GM19324 (cell line): ENCODE data around the gene EBI3.
"Not testable (repeated sequence)": the region's sequence is repeated elsewhere in the genome, so short reads cannot be mapped to it uniquely, and the experiment has no call there.

Experiments used
- ATAC-seq: cut with Tn5 transposase; IDR thresholded peaks from one replicate; pipeline ENCODE4 v1.9.1; 2021; ENCODE audit warnings: mild to moderate bottlenecking, moderate library complexity; ENCODE audit not compliant: unreplicated experiment, low FRiP score

The EBI3 gene

GRCh38 chr19:4274321-4274686, 45.0 kb downstream of the EBI3 start:
- ATAC-seq, result not testable (repeated sequence)

GRCh38 chr19:4277191-4277696, 47.9 kb downstream of the EBI3 start:
- ATAC-seq, result no peak

- ATAC-seq, result no peak
These were observed 48.7 kb downstream of the EBI3 start for GRCh38 chr19:4278010-4278409.

- no peak for ATAC-seq
These were observed 49.3 kb downstream of the EBI3 start, which contains the start of gene SHD for GRCh38 chr19:4278419-4279266. Gene SHD (plus strand): TSS chr19:4279266. CDS start chr19:4280064, 798 bp downstream.

GRCh38 chr19:4279267-4279529, 49.9 kb downstream of the EBI3 start:
- no peak for ATAC-seq

GRCh38 chr19:4279530-4280422, 50.5 kb downstream of the EBI3 start:
- ATAC-seq, result no peak

GRCh38 chr19:4284176-4284958, 55.0 kb downstream of the EBI3 start:
- ATAC-seq, result no peak

GRCh38 chr19:4284974-4285373, 55.7 kb downstream of the EBI3 start:
- ATAC-seq, result no peak

- ATAC-seq, result not testable (repeated sequence)
These were observed 56.8 kb downstream of the EBI3 start for GRCh38 chr19:4286141-4286540.
